ENCODE measurements around the gene GJC2.

The GJC2 gene

GRCh38 chr1:228105270-228105995 lies 44.3 kb upstream of the GJC2 start:
- Histone ChIP-seq H3K27me3 (ENCODE audit: insufficient read depth, low read length, poor library complexity) (no peaks in the 10 kb centered on the region), H3K27ac (ENCODE audit: low read length) (no peak overlapping the region), H3K4me2 (ENCODE audit: insufficient read depth, low read length) (no peak overlapping the region), H3K36me3 (ENCODE audit: insufficient read depth, low read length) (peaks cover 37% of the 10 kb centered on the region), H4K20me1 (ENCODE audit: insufficient read depth, low read length) (peaks cover 21% of the 10 kb centered on the region), H3K4me3 (ENCODE audit: low read depth in 1 of 2, low read length in 2 of 2) (no peak overlapping the region), H3K4me1 (ENCODE audit: insufficient read depth, low read length) (peaks cover 64% of the 10 kb centered on the region), H3K79me2 (ENCODE audit: insufficient read depth, low read length) (peaks cover 61% of the 10 kb centered on the region), H3K9me3 (ENCODE audit: insufficient read depth, low read length, severe bottlenecking) (no peaks in the 10 kb centered on the region), H3K9ac (ENCODE audit: low read depth, low read length) (0 out of 2 replicates have a peak overlapping the region, but pooled peaks have one; percentile 78), H2AFZ (ENCODE audit: low read depth, low read length) (no peak overlapping the region)
- no peak for ATAC-seq (ENCODE audit: insufficient read depth, low read depth)
- DNase-seq, result no peak
- TF ChIP-seq EZH2 (IDR thresholded peaks at IDR 0.05; ENCODE audit: borderline replicate concordance, low read depth, low read length, severe bottlenecking), result no peak
- TF ChIP-seq CTCF (IDR thresholded peaks at IDR 0.05; ENCODE audit: borderline replicate concordance, extremely low read depth, low read length, poor library complexity, severe bottlenecking), result no peak

DNA sequence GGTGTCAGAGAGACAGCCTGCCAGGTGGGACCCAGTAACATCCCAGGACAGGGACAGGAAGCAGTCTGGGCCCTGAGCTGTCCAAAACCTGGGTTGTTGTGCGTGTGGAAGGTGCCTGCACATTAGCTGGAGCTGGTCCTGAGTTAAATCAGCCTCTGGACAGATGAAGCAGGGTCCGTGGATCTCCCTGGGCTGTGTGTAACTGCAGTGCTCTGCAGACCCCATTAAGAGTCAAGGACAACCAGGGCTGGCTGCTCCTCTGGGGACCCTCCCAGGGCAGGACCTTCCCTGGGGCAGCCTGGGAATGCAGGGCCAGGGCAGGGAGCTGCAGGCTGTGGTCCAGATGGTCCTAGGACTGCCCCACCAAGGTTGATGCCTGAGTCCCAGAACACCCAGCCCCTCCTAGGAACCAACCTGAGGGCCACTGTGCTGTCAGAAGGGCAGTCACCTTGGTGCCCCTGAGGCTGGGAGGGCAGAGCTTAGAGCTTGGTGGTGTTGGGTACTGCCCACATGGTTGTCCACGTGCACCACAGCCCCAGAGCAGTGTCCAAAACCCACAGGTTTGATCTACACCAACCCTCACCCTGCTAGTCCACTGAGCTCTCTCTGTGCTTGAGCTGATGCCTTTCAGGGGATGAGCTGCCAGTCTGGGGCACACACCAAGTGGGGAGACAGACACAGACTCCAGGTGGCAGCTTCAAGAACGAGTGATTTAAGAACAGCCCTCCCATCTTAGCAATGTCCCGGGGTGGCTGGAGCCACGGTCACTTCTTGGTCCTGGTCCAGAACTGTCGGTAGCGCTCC lies 43.5 kb upstream of the GJC2 start:
- Histone ChIP-seq H3K9me3 (ENCODE audit: insufficient read depth, low read length, severe bottlenecking) (no peaks in the 10 kb centered on the region), H3K4me3 (ENCODE audit: low read depth in 1 of 2, low read length in 2 of 2) (no peak overlapping the region), H2AFZ (ENCODE audit: low read depth, low read length) (no peak overlapping the region), H3K27ac (ENCODE audit: low read length) (no peak overlapping the region), H3K79me2 (ENCODE audit: insufficient read depth, low read length) (peaks cover 57% of the 10 kb centered on the region), H3K36me3 (ENCODE audit: insufficient read depth, low read length) (peaks cover 31% of the 10 kb centered on the region), H3K27me3 (ENCODE audit: insufficient read depth, low read length, poor library complexity) (no peaks in the 10 kb centered on the region), H3K9ac (ENCODE audit: low read depth, low read length) (no peak overlapping the region), H3K4me2 (ENCODE audit: insufficient read depth, low read length) (no peak overlapping the region), H3K4me1 (ENCODE audit: insufficient read depth, low read length) (peaks cover 61% of the 10 kb centered on the region), H4K20me1 (ENCODE audit: insufficient read depth, low read length) (peaks cover 15% of the 10 kb centered on the region)
- DNase-seq (no peak), ATAC-seq (ENCODE audit: insufficient read depth, low read depth) (no peak)
- TF ChIP-seq CTCF (IDR thresholded peaks at IDR 0.05; ENCODE audit: borderline replicate concordance, extremely low read depth, low read length, poor library complexity, severe bottlenecking) (no peak), EZH2 (IDR thresholded peaks at IDR 0.05; ENCODE audit: borderline replicate concordance, low read depth, low read length, severe bottlenecking) (no peak)

GRCh38 chr1:228106800-228107054 lies 43.0 kb upstream of the GJC2 start:
- TF ChIP-seq EZH2 (IDR thresholded peaks at IDR 0.05; ENCODE audit: borderline replicate concordance, low read depth, low read length, severe bottlenecking) (no peak), CTCF (IDR thresholded peaks at IDR 0.05; ENCODE audit: borderline replicate concordance, extremely low read depth, low read length, poor library complexity, severe bottlenecking) (no peak)
- H3K36me3 ChIP-seq (ENCODE audit: insufficient read depth, low read length), result peaks cover 30% of the 10 kb centered on the region
- ATAC-seq (ENCODE audit: insufficient read depth, low read depth) (no peak), DNase-seq (no peak)
- H3K9me3 ChIP-seq (ENCODE audit: insufficient read depth, low read length, severe bottlenecking), result no peaks in the 10 kb centered on the region
- H3K4me3 ChIP-seq (ENCODE audit: low read depth in 1 of 2, low read length in 2 of 2), result no peak overlapping the region
- no peak overlapping the region for H3K4me2 ChIP-seq (ENCODE audit: insufficient read depth, low read length)
- H3K79me2 ChIP-seq (ENCODE audit: insufficient read depth, low read length), result peaks cover 54% of the 10 kb centered on the region
- H4K20me1 ChIP-seq (ENCODE audit: insufficient read depth, low read length), result peaks cover 10% of the 10 kb centered on the region; the same call in 1 of the 2 replicates
- no peak overlapping the region for H3K27ac ChIP-seq (ENCODE audit: low read length)
- H3K9ac ChIP-seq (ENCODE audit: low read depth, low read length), result no peak overlapping the region
- no peaks in the 10 kb centered on the region for H3K27me3 ChIP-seq (ENCODE audit: insufficient read depth, low read length, poor library complexity)
- no peak overlapping the region for H2AFZ ChIP-seq (ENCODE audit: low read depth, low read length)
- H3K4me1 ChIP-seq (ENCODE audit: insufficient read depth, low read length), result peaks cover 56% of the 10 kb centered on the region

All from DND-41 (cell line).